Esophagus muscularis mucosa (tissue), 4 donors: ENCODE results near the gene ATP10A. TPM values are rescaled to one million over a fixed set of nuclear protein-coding genes. Genes with fewer than 3 reads are reported as not detected.

Experiments used
- DNase-seq: peaks from one replicate; pipeline ENCODE4 v3.0.0-alpha.2; 2017; ENCODE audit errors: extremely low spot score
- H3K27ac ChIP-seq, 4 donors: fragments of 200-600 bp; sonication (generic); replicated peaks in 1 of 4; 1 replicate in 3 of 4; 2 replicates in 1 of 4; pipeline ENCODE4 v1.5.1; 2016 to 2019; ENCODE audit warnings: mild to moderate bottlenecking in 1 of 4
- H3K27me3 ChIP-seq, 4 donors: fragments of 200-600 bp; sonication (generic); one replicate each; pipeline versions ENCODE4 v1.5.1 to v1.6.0; 2016 to 2019
- H3K36me3 ChIP-seq, 4 donors: fragments of 200-600 bp; sonication (generic); one replicate each; pipeline ENCODE4 v1.5.1; 2016 to 2019
- H3K4me1 ChIP-seq, 4 donors: fragments of 200-600 bp; sonication (generic); one replicate each; pipeline ENCODE4 v1.5.1; 2016 to 2019
- H3K4me3 ChIP-seq, 4 donors: fragments of 200-600 bp; sonication (generic); 1 replicate in 2 of 4; 2 replicates in 2 of 4; pipeline ENCODE4 v1.5.1; 2016 to 2019; ENCODE audit warnings: mild to moderate bottlenecking in 4 of 4, moderate library complexity in 1 of 4
- H3K9me3 ChIP-seq, 4 donors: fragments of 200-600 bp; sonication (generic); 1 replicate in 3 of 4; 2 replicates in 1 of 4; pipeline ENCODE4 v1.5.1; 2016 to 2019
- CTCF ChIP-seq, 3 experiments: fragments of 200-600 bp in 2 of 3; fragments of 450-650 bp in 1 of 3; sonication (generic) in 2 of 3; IDR thresholded peaks; one replicate each; pipeline ENCODE4 v1.5.1; 2017 to 2019; ENCODE audit warnings: antibody characterized with exemption in 3 of 3, mild to moderate bottlenecking in 2 of 3, moderate library complexity in 1 of 3
- EP300 ChIP-seq: sonication (generic); formaldehyde crosslinking; IDR thresholded peaks from one replicate; pipeline ENCODE4 v1.6.1; 2017; ENCODE audit warnings: antibody characterized with exemption
- POLR2A ChIP-seq: fragments of 450-650 bp; IDR thresholded peaks from one replicate; pipeline ENCODE4 v1.6.1; 2017; ENCODE audit warnings: antibody characterized with exemption, moderate library complexity, mild to moderate bottlenecking, low read depth
- POLR2AphosphoS5 ChIP-seq, 2 donors: sonication (generic); formaldehyde crosslinking; IDR thresholded peaks; one replicate each; pipeline ENCODE4 v1.6.1; 2017; ENCODE audit warnings: antibody characterized with exemption in 2 of 2
- WGBS: methylation state at CpG from one replicate; pipeline ENCODE4 v1.1.5; 2018; 5-methylcytosine and 5-hydroxymethylcytosine counted together
- intact Hi-C: fragments of 100-400 bp; cut with DNase I; formaldehyde crosslinking; loops from one replicate; pipeline ENCODE4 v1.15.1; 2023
- total RNA-seq, 4 donors: library from RNA; depleted of rRNA; stranded (reverse); fragments of >200 nt; gene quantifications; one replicate each; pipeline versions ENCODE4 v1.1.0 to v1.2.1, GENCODE V29; 2016

The ATP10A gene
- total RNA-seq, 4 donors from 2014 or later = 23.9 to 51.9 (median 32.6) TPM

- TF ChIP-seq POLR2A (no peak), EP300 (no peak), POLR2AphosphoS5 (IDR thresholded peaks at IDR 0.05) (no peak), CTCF (IDR thresholded peaks at IDR 0.05) (no peak)
- intact Hi-C loops = no loop called here
- H3K27me3 ChIP-seq = no peaks in the 10 kb centered on the region
- H3K4me3 ChIP-seq = no peak overlapping the region
- DNase-seq = peak; percentile 88
- WGBS = 94% methylated on average over 6 of the region's 13 CpGs
- H3K36me3 ChIP-seq = peaks cover 0 to 25% (median 6%) of the 10 kb centered on the region in 4 donors
- H3K9me3 ChIP-seq = no peaks in the 10 kb centered on the region
- no peak overlapping the region for H3K27ac ChIP-seq
- peaks cover 0 to 23% (median 16%) of the 10 kb centered on the region in 4 donors for H3K4me1 ChIP-seq
These were observed 95.6 kb downstream of the ATP10A start for GRCh38 chr15:25767356-25768151.

GRCh38 chr15:25766417-25766816, 96.7 kb downstream of the ATP10A start:
- Histone ChIP-seq H3K27ac (no peak overlapping the region), H3K4me3 (no peak overlapping the region), H3K9me3 (no peaks in the 10 kb centered on the region), H3K4me1 (peaks cover 0 to 27% (median 22%) of the 10 kb centered on the region in 4 donors), H3K36me3 (peaks cover 0 to 25% (median 6%) of the 10 kb centered on the region in 4 donors), H3K27me3 (no peaks in the 10 kb centered on the region)
- 95% methylated on average over 4 of the region's 7 CpGs for WGBS
- intact Hi-C loops = no loop called here
- peak; percentile 60 for DNase-seq
- TF ChIP-seq POLR2A (no peak), POLR2AphosphoS5 (IDR thresholded peaks at IDR 0.05) (no peak), CTCF (IDR thresholded peaks at IDR 0.05) (no peak), EP300 (no peak)

- Histone ChIP-seq H3K9me3 (no peaks in the 10 kb centered on the region), H3K4me3 (no peak overlapping the region), H3K27ac (no peak overlapping the region), H3K36me3 (peaks cover 0 to 25% (median 6%) of the 10 kb centered on the region in 4 donors), H3K27me3 (no peaks in the 10 kb centered on the region), H3K4me1 (peaks cover 0 to 26% (median 22%) of the 10 kb centered on the region in 4 donors)
- intact Hi-C loops = no loop called here
- peak; percentile 21 for DNase-seq
- WGBS = 95% methylated on average over 14 of the region's 14 CpGs
- TF ChIP-seq EP300 = no peak
- TF ChIP-seq POLR2A = no peak
- no peak for TF ChIP-seq POLR2AphosphoS5 (IDR thresholded peaks at IDR 0.05)
- no peak for TF ChIP-seq CTCF (IDR thresholded peaks at IDR 0.05)
These were observed 98.0 kb downstream of the ATP10A start for GRCh38 chr15:25764980-25765735.

- Histone ChIP-seq H3K4me1 (peaks cover 0 to 30% (median 26%) of the 10 kb centered on the region in 4 donors), H3K9me3 (no peaks in the 10 kb centered on the region), H3K27ac (no peak overlapping the region), H3K27me3 (no peaks in the 10 kb centered on the region), H3K4me3 (no peak overlapping the region), H3K36me3 (peaks cover 0 to 25% (median 6%) of the 10 kb centered on the region in 4 donors)
- intact Hi-C loops = no loop called here
- TF ChIP-seq EP300 = no peak
- no peak for TF ChIP-seq POLR2A
- no peak for TF ChIP-seq POLR2AphosphoS5 (IDR thresholded peaks at IDR 0.05)
- TF ChIP-seq CTCF (IDR thresholded peaks at IDR 0.05) = no peak
- WGBS = 95% methylated on average over 6 of the region's 7 CpGs
- DNase-seq = peak; percentile 81
These were observed 99.2 kb downstream of the ATP10A start for GRCh38 chr15:25763954-25764353.
